GM21367 (cell line): ENCODE data around the gene RNF11.
"Not testable (repeated sequence)": the region's sequence is repeated elsewhere in the genome, so short reads cannot be mapped to it uniquely, and the experiment has no call there.

ENCODE experiments used
- ATAC-seq: cut with Tn5 transposase; IDR thresholded peaks from one replicate; pipeline ENCODE4 v1.9.1; 2021; ENCODE audit not compliant: unreplicated experiment

The RNF11 gene, protein sequence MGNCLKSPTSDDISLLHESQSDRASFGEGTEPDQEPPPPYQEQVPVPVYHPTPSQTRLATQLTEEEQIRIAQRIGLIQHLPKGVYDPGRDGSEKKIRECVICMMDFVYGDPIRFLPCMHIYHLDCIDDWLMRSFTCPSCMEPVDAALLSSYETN

DNA sequence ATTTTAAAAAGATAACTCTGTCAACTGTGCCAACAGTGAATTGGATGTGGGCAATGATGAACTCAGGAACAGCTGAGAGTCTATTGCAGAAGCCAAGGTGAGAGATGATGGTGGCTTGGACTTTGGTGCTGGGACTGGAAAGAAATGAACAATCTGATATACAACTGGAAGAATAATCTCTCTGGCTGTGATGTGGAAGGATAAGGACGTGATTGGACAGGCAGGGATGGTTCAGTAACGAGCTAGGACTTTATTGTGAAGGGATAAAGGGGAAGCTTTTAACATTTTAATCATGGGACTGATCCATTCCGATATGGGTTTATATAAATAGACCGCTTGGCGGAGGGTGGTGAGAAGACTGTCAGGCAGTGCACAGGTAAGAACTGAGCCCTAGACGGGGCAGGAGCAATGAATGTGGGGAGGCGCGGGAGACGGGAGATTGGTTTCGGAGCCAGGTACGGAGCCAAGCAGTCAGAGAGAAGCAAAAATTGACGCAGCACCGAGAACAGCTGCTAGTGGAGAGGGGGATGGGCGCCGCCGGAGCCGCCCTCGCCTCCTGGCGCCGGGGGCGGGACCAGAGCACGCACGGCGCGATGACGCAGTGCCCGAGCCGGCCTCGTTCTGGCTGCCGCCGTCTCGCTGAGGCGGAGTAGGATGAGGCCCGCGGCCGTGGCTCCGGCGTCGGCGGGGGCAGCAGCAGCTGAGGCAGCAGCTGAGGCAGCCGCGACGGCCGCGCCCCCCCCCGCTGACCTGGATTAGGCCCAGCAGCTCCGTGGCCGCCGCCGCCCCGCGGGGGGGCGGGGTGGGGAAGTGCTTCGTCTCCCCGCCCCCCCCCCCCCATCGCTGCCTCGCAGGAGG is at the start of gene RNF11:
Gene RNF11 (plus strand): TSS at position 601 of the 858 bp plus-strand sequence. CDS start 484 bp downstream, outside the sequence.
- peak; percentile 72 for ATAC-seq

DNA sequence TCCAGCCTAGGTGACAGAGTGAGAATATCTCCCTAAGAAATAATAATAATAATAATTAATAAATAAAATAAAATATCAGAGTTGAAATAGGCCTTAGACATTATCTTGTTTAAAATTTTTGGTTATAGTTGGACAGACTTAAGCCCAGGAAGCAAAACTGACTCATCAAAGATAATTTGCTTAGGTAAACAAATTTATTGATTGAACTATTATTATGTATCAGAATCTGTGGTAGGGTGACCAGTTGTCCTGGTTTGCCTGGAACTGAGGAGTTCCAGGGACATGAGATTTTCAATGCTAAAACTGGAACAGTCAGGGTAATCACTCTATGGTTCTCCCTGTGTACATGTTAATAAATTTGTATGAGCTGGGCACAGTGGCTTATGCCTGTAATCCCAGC is 47.8 kb upstream of the RNF11 start:
- no peak for ATAC-seq

DNA sequence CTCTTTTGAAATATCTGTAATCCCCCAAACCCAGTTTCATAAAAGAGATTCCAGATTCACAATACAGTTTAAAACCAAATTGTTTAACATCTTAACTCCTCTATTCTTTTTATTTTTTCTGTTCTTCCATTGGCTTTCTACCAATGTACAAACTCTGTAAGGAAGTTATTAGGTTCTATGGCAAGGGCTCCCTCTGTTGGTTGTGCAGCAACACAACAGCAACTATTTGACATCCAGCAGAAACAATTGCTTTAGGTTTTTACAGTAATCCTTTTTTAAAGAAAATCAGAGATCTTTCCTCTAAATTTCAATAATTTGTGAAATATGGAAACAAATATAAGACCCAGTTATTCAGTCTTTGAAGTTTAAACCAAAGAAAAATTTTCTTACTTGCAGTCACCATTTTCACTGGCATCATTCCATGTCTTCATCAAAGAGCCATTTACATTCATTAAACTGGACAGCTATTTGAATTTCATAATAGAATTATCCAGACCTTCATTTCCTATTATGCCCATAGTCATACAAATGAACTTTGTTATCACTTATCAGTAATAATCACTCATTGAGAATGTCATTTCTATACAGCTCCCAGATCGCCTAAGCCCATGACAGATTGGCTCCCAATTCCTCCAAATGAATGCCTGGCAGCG is 46.5 kb upstream of the RNF11 start:
- no peak for ATAC-seq

DNA sequence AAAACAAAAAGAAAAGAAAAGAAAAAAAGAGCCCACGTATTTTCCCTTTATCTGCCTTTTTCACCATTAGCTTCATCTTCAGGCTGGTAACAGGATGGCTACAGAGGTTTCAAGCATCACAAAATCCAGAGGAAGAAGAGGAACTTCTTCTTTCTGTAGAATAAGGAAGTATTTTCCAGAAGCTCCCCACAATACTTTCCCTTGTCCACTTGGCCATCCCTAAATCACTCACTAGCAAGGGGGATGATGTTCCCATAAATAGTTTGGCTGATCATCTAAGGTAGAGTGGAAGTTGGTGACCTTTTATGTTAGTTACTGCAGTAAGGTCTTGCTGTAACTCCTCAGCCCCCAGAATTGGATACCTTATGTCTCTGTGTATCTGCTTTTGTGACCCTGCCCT is 45.1 kb upstream of the RNF11 start:
- no peak for ATAC-seq

DNA sequence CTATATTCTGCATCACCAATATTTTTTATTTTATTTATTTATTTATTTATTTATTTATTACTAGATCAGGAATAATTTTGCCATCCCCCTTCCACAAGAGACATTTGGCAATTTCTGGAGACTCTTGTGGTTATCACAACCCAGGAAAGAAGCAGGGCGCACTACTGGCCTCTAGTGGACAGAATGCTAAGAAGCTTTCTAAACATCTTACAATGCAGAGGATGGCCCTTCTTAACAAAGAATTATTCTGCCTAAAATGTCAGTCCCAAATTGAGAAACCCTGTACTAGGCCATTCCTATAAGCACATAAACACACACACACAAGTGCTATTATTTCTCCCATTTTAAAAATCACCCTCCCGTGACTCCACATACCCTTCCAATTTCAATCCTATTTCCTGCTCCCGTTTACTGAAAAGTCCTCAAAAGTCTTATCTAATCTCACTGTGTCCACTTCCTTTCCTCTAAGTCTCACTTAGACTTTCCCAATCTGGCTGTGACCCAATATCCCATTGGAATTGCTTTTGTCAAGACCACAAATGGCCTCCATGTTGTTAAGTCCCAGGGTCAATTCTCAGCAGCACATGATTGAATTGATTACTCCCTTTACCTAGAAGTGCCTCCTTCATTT is 43.7 kb upstream of the RNF11 start:
- ATAC-seq: no peak

DNA sequence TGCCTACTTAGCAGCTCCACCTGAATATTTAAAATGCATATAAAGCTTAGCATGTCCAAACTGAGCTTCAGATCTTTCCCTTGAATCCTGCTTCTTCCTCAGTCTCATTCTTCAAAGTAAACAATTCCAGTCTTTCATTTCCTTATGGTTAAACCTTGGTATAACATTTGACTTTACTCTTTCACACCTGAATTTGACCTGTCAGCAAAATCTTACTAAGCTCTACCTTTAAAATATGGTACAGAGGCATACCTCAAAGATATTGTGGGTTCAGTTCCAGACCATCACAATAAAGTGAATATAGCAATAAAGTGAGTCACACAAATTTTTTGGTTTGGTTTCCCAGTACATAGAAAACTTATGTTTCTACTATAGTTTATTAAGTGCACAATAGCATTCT is 42.5 kb upstream of the RNF11 start:
- no peak for ATAC-seq

DNA sequence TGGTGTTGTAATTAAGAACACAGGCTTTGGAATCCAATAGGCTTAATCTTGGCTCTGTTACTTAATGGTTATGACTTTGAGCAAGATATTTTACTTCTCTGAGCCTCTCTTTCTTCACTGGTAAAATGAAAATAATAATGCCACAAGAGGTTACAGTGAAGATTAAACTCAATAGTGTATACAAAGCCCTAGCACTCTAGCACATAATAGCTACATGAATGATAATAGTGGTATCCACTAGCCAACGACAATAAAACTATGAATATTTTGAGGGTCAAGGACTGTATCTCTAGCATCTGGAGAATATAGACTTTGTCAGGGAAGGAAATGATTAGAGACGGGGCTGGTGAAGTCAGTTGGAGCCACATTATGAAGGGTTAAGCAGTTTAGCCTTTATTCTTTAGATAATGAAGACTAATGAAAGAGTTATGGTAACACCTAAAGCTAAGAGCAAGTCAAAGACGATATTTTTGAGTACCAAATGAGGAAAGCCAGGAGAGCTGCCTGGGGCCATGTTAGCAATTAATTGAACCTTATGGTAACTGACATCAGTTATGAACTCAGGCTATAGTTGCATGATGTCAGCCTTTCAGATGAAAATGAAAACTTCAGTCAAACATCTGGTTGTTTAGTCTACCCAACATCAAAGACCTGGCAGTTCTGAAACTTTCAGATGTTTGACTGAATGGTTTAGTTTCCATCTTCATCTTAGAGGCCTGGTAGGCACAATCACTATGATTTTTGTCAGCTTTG is 32.8 kb upstream of the RNF11 start:
- no peak for ATAC-seq

DNA sequence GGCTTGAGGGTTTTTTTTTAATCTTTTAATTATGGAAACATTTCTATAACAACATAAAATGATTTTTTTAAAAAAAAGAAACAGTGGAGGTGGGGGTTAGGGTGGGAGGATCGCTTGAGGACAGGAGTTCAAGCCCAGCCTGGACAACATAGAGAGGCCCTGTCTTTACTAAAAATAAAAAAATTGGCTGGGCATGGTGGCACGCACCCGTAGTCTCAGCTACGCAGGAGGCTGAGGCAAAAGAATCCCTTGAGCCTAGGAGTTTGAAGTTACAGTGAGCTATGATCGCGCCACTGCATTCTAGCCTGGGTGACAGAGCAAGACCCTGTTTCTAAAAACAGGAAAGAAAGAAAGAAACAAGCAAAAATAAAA is 32.2 kb upstream of the RNF11 start:
- no peak for ATAC-seq

DNA sequence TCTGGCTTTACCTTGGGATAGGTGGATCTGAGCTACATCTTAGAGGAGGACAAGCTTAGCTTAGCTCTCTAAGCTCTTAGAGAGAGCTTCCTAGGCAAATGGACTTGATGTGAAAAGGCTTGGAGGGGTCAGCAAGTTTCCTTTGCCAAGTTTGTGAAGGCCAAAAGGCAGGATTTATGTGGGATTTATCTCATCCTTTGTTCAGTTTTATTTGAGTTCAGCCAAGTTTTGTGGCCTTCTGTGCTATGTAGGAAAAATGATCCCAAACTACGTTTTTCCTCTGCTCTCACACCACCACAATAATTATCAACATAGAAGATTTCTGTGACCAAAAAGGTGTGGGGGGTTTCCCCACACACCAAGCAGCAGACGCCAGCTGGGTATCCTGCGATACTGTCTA is 26.0 kb upstream of the RNF11 start:
- ATAC-seq: no peak

DNA sequence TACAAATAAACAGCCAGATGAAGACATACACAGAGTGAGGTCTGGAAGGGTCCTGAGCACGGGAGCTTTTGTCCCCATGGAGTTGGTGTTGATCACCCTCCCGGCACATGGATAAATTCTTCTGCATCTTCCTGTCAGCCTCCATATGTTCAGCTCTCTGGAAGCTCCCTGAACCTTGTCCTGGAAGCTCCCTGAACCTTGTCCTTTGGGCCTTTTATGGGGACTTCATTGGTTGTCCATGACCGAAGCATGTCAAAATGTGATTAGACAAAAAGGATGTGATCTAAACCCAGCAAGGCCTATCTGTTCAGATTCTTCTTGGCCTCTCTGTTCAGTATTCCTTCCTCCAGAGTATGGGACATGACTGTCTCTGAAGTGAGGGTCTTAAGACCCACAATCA is 25.4 kb upstream of the RNF11 start:
- ATAC-seq: no peak

DNA sequence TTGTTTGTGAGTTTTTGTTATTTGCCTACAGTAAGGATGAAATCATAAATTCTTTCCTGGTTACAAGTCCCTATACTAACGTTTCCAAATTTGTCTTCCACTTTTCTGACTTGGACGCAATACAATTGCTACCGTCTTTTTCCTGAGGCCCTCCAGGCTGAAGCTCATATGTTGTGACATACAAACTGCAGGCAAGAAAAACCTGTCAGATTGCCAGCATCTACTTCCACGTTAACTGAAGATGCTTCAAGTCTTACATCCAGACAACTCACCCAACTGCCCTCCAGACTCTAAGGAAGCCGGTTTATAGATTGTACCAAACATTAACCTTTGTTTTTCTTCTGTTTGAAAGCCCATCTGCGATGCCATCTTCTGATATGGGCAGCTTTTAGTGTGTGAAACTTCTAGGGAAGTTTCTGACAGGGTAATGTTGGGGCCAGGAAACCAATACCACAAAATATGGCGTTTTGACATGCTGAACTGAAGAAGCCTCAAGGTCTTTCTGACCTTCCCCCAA is 21.4 kb upstream of the RNF11 start:
- no peak for ATAC-seq

DNA sequence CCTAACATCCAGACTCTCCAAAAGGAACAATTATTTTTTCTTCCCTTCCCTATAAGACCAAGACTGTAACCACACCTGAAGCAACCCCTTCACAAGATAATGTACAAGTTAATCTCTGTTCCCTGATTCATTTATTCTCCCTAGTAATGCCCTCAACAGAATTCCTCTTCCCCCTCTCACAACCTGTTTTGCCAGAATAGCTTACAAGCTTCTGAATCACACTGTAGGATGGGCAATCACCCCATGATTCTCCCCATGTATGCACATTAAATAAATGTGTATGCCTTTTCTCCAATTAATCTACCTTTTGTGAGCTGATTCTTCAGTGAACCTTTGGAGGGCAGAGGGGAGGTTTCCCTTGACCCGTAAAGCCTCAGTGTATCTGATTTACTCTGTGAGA is 20.9 kb upstream of the RNF11 start:
- ATAC-seq: no peak

DNA sequence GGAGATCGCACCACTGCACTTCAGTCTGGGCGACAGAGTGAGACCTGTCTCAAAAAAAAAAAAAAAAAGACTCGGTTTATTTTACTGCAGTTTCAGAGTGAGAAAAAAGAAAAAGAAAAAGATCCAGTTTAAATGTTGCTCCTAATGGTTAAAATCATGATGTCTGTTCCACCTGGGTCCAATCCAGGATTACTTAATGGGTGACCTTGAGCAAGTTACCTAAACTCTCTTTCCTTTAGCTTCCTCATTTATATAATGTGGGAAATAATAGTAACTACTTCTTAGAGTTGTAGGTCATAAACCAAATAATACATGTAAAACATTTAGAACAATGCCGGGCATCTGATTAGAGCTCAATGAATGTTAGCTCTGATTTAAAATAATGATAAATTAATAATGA is 19.4 kb upstream of the RNF11 start:
- no peak for ATAC-seq

DNA sequence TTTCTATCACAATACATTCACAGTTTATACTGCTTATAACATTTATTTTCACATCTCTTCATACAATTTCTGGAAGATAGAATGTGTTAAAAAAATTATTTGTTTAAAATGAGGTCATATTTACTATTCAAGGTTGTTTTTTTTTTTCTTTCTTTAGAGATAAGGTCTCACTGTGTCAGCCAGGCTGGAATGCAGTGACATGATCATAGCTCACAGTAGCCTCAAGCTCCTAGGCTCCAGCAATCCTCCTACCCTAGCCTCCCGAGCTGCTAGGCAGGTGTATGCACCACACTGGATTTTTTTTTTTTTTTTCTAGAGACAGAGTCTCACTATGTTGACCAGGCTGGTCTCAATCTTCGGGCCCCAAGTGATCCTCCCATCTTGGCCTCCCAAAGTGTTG is 19.0 kb upstream of the RNF11 start:
- ATAC-seq: no peak

DNA sequence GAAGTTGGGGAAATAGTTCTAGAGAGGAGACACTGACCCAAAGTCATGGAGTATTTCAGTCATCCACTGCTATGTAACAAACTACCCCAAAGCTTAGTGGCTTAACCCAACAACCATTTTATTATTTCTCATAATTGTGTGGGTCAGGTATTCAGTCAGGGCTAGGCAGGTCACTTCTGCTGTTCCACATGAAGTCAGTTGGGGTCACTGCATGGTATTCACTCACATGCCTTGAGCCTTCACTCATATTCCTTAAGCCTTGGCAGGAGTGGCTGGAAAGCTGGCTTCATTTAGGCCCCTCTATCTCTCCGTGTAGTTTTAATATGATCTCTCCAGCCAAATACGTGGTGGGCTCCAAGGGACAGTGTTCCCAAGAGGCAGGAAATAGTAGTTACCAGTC is 17.5 kb upstream of the RNF11 start:
- no peak for ATAC-seq

DNA sequence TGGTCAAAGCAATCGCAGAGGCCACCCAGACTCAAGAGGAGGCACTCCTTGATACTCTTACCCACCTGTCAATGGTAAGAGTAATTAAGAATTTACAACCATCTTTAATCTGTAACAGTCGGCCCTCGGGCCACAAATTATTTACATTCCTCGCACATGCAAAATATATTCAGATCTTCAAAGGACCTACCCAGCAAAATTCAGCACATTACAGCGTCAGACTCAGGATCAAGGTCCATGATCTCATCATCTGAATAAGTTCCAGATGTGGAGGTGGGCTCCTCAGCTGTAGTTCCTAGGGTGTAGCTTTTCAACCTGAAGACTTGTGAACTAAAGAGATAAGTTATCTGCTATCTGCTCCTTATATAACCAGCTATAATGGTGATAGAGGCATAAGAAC is 17.1 kb upstream of the RNF11 start:
- no peak for ATAC-seq

DNA sequence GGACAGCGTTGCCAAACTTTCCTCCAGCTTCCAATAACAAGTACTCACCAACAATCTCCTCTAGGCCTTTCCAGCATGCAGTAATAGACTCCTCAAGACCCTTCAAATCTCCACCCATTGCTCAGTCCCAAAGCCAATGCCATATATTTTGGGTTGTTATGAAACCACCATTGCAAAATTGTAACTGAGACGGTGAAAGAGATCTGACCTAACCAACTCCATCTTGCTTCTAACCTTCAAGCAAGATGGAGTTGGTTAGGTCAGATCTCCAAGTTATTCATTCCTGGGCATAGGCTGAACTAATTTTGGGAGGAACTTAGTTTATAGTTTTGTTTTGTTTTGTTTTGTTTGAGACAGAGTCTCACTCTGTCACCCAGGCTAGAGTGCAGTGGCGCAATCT is 14.5 kb upstream of the RNF11 start:
- ATAC-seq: not testable (repeated sequence)

DNA sequence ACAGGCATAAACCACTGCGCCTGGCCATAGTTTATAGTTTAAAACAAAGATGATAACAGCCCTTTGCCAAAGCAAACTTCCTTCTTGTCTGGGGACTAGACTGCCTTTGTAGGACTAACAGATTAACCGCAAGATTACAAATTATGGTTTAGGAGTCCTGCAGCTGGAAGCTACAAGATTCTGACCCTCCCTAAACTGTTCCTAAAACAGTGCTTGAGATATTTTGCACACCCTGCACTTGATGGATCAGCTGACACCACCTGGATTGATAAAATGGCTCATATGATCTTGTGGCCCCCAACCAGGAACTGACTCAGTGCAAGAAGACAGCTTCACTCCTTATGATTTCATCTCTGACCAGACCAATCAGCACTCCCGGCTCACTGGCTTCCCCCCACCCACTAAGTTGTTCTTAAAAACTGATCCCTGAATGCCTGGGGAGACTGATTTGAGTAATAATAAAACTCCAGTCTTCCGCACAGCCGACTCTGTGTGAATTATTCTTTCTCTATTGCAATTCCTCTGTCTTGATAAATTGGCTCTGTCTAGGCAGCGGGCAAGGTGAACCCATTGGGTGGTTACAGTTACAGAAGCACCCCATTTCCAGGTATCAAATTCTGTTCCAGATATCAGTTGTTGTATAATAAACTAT is 13.8 kb upstream of the RNF11 start:
- ATAC-seq: no peak

DNA sequence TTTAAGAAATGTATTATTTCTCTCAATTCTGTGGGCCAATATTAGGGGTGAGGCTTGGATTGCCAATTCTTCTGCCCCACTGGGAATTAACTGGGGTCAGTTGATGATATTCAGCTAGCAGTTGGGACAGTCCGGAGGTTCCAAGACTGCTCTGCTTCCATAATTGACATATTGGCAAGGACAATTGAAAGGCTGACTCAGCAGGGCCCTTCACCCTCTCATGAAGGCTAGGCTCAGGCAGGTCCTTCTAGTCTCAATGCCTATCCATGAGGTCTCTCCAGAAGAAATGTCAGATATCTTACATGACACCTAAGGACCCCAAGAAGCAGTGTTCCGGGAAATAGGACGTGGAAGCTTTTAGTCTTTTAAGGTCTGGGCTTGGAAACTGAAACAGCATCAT is 13.3 kb upstream of the RNF11 start:
- no peak for ATAC-seq

DNA sequence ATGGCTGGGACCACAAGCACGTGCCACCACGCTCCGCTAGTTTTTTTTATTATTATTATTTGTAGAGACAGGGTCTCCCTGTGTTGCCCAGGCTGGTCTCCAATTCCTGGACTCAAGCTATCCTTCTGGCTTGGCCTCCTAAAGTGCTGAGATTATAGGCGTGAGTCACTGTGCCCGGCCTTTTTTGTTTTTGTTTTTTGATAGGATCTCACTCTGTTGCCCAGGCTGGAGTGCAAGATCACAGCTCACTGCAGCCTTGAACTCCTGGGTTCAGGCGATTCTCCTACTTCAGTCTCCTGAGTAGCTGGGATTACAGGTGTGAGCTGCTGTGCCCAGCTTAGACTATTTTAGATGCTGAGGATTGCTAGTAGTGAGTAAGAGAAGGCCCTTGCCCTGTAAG is 11.8 kb upstream of the RNF11 start:
- ATAC-seq: no peak
